OCI-LY3 (cell line): Measurements from ENCODE around the gene DKK3.

Experiments used
- H2AFZ ChIP-seq: fragments of 200-600, 300-600 bp; shearing (Covaris generic); 2 replicates; pipeline ENCODE4 v1.6.0; 2014; ENCODE audit warnings: antibody characterized with exemption, low read depth, low read length
- H3K27ac ChIP-seq: fragments of 200-600, 300-600 bp; sonication (generic); 2 replicates; pipeline ENCODE4 v1.5.1; 2014; ENCODE audit warnings: mild to moderate bottlenecking, low read length, moderate library complexity, mixed read lengths
- H3K27me3 ChIP-seq: fragments of 200-600, 300-600 bp; sonication (generic); 2 replicates; pipeline ENCODE4 v1.6.1; 2014; ENCODE audit warnings: low read depth, low read length, mixed read lengths
- H3K36me3 ChIP-seq: fragments of 200-600, 300-600 bp; sonication (generic); replicated peaks from 2 replicates; pipeline ENCODE3; 2014; ENCODE audit warnings: low read depth, low read length, mixed read lengths
- H3K4me1 ChIP-seq: fragments of 300-600, 200-600 bp; sonication (generic); 2 replicates; pipeline ENCODE4 v1.6.1; 2014; ENCODE audit warnings: low read length, mixed read lengths
- H3K4me2 ChIP-seq: fragments of 200-600, 300-600 bp; sonication (generic); 2 replicates; pipeline ENCODE4 v1.6.1; 2014; ENCODE audit warnings: low read length, mixed read lengths
- H3K4me3 ChIP-seq: fragments of 300-600, 200-600 bp; sonication (generic); 2 replicates; pipeline ENCODE4 v1.5.1; 2014; ENCODE audit warnings: antibody characterized with exemption, mild to moderate bottlenecking, low read length, moderate library complexity
- H3K79me2 ChIP-seq: fragments of 300-600, 200-600 bp; shearing (Covaris generic); 2 replicates; pipeline ENCODE4 v1.6.1; 2014; ENCODE audit warnings: mild to moderate bottlenecking, low read length, mixed read lengths
- H3K9ac ChIP-seq: fragments of 300-600, 200-600 bp; shearing (Covaris generic); 2 replicates; pipeline ENCODE4 v1.6.0; 2014; ENCODE audit warnings: mild to moderate bottlenecking, low read length, moderate library complexity
- H3K9me3 ChIP-seq: fragments of 200-600, 300-600 bp; shearing (Covaris generic); 2 replicates; pipeline ENCODE4 v1.6.1; 2014; ENCODE audit warnings: low read length, mixed read lengths; ENCODE audit not compliant: insufficient read depth
- H4K20me1 ChIP-seq: fragments of 200-600, 300-600 bp; sonication (generic); 2 replicates; pipeline ENCODE4 v1.6.1; 2016; ENCODE audit warnings: low read length, mixed read lengths; ENCODE audit not compliant: insufficient read depth
- CTCF ChIP-seq: fragments of 200-600, 300-600 bp; sonication (generic); IDR thresholded peaks from 2 replicates; pipeline ENCODE4 v1.5.1; 2014; ENCODE audit warnings: antibody characterized with exemption, low read length, low read depth
- EZH2phosphoT487 ChIP-seq: fragments of 200-600 bp; shearing (Covaris generic); IDR thresholded peaks from 2 replicates; pipeline ENCODE4 v1.6.1; 2018; ENCODE audit warnings: antibody characterized with exemption, mixed run types, low read depth

The DKK3 gene

GRCh38 chr11:12005061-12005460 is 3.4 kb downstream of the DKK3 start:
- no peaks in the 10 kb centered on the region for H3K36me3 ChIP-seq
- H3K27me3 ChIP-seq: peaks cover 37% of the 10 kb centered on the region
- H3K4me3 ChIP-seq: no peak overlapping the region
- H3K9ac ChIP-seq: no peak overlapping the region
- H4K20me1 ChIP-seq: no peaks in the 10 kb centered on the region
- no peak overlapping the region for H2AFZ ChIP-seq
- no peak for TF ChIP-seq CTCF
- TF ChIP-seq EZH2phosphoT487: no peak
- no peaks in the 10 kb centered on the region for H3K9me3 ChIP-seq
- H3K79me2 ChIP-seq: no peaks in the 10 kb centered on the region
- no peak overlapping the region for H3K4me2 ChIP-seq
- no peak overlapping the region for H3K27ac ChIP-seq
- H3K4me1 ChIP-seq: no peaks in the 10 kb centered on the region

GRCh38 chr11:12003815-12004214 is 4.6 kb downstream of the DKK3 start:
- no peak overlapping the region for H3K9ac ChIP-seq

GRCh38 chr11:12003336-12003735 is 5.1 kb downstream of the DKK3 start:
- Histone ChIP-seq H3K4me1 (0 out of 2 replicates have a peak, but pooled peaks cover 5% of the 10 kb centered on the region), H2AFZ (no peak overlapping the region), H3K36me3 (no peaks in the 10 kb centered on the region), H3K4me2 (no peak overlapping the region), H3K79me2 (no peaks in the 10 kb centered on the region), H3K9ac (no peak overlapping the region), H4K20me1 (no peaks in the 10 kb centered on the region), H3K27ac (no peak overlapping the region), H3K27me3 (peaks cover 45% of the 10 kb centered on the region), H3K4me3 (no peak overlapping the region), H3K9me3 (no peaks in the 10 kb centered on the region)
- TF ChIP-seq EZH2phosphoT487: no peak
- no peak for TF ChIP-seq CTCF

More at GRCh38 chr11:12003815-12004214, 4.6 kb downstream of the DKK3 start:
- no peak overlapping the region for H3K4me3 ChIP-seq
- no peak for TF ChIP-seq CTCF
- no peak for TF ChIP-seq EZH2phosphoT487
- no peaks in the 10 kb centered on the region for H3K79me2 ChIP-seq
- H3K36me3 ChIP-seq: no peaks in the 10 kb centered on the region
- H4K20me1 ChIP-seq: no peaks in the 10 kb centered on the region
- H3K9me3 ChIP-seq: no peaks in the 10 kb centered on the region
- H3K4me2 ChIP-seq: no peak overlapping the region
- H3K27ac ChIP-seq: no peak overlapping the region
- H3K4me1 ChIP-seq: no peaks in the 10 kb centered on the region
- peaks cover 42% of the 10 kb centered on the region for H3K27me3 ChIP-seq
- H2AFZ ChIP-seq: no peak overlapping the region

GRCh38 chr11:12001186-12001585 is 7.2 kb downstream of the DKK3 start:
- no peak overlapping the region for H3K9ac ChIP-seq
- H3K4me3 ChIP-seq: no peak overlapping the region
- no peaks in the 10 kb centered on the region for H3K36me3 ChIP-seq
- TF ChIP-seq EZH2phosphoT487 (no peak), CTCF (no peak)
- H2AFZ ChIP-seq: no peak overlapping the region
- H4K20me1 ChIP-seq: no peaks in the 10 kb centered on the region
- H3K4me1 ChIP-seq: 0 out of 2 replicates have a peak, but pooled peaks cover 6% of the 10 kb centered on the region
- H3K27me3 ChIP-seq: peaks cover 66% of the 10 kb centered on the region
- no peaks in the 10 kb centered on the region for H3K79me2 ChIP-seq
- H3K9me3 ChIP-seq: no peaks in the 10 kb centered on the region
- H3K27ac ChIP-seq: no peak overlapping the region
- no peak overlapping the region for H3K4me2 ChIP-seq
